Measurements from ENCODE around the gene RPS8.
"Not testable (repeated sequence)": the region's sequence is repeated elsewhere in the genome, so short reads cannot be mapped to it uniquely, and the experiment has no call there.

Gene RPS8

DNA sequence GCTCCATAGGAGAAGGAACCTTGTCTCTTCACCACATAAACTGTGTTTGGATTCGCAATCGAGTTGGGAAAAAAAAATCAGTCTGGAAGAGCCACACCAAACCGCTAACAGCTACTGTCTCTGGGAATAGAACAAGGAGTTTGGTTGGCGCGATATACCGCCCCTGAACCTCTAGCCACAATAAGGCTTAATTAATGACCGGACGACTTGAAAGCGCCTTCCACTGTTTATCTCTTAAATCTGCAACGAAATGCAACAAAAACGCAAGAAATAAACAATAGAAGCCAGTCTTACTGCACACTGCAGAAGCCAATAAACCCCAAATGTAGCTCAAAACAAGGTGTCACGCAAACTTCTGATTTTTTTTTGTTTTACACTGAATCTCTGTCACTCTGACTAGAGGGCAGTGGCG is 43.9 kb downstream of the RPS8 start:
- DNase-seq (ENCODE audit: insufficient read length), result no peak
- TF ChIP-seq POLR2A (IDR thresholded peaks at IDR 0.05; ENCODE audit: low read depth, low read length) (no peak), TAF1 (IDR thresholded peaks at IDR 0.05; ENCODE audit: borderline replicate concordance, low read depth, low read length) (no peak), POLR2AphosphoS5 (IDR thresholded peaks at IDR 0.05; ENCODE audit: low read depth, low read length) (no peak)
- no peak for FAIRE-seq

- FAIRE-seq, result peak; percentile 99
- TF ChIP-seq TAF1 (IDR thresholded peaks at IDR 0.05; ENCODE audit: borderline replicate concordance, low read depth, low read length) (peak; percentile 50; the same call in 1 of the 2 replicates), POLR2AphosphoS5 (IDR thresholded peaks at IDR 0.05; ENCODE audit: low read depth, low read length) (peak; percentile 100), POLR2A (IDR thresholded peaks at IDR 0.05; ENCODE audit: low read depth, low read length) (peak; percentile 100)
These were observed 44.4 kb downstream of the RPS8 start for GRCh38 chr1:44819608-44820327.

DNA sequence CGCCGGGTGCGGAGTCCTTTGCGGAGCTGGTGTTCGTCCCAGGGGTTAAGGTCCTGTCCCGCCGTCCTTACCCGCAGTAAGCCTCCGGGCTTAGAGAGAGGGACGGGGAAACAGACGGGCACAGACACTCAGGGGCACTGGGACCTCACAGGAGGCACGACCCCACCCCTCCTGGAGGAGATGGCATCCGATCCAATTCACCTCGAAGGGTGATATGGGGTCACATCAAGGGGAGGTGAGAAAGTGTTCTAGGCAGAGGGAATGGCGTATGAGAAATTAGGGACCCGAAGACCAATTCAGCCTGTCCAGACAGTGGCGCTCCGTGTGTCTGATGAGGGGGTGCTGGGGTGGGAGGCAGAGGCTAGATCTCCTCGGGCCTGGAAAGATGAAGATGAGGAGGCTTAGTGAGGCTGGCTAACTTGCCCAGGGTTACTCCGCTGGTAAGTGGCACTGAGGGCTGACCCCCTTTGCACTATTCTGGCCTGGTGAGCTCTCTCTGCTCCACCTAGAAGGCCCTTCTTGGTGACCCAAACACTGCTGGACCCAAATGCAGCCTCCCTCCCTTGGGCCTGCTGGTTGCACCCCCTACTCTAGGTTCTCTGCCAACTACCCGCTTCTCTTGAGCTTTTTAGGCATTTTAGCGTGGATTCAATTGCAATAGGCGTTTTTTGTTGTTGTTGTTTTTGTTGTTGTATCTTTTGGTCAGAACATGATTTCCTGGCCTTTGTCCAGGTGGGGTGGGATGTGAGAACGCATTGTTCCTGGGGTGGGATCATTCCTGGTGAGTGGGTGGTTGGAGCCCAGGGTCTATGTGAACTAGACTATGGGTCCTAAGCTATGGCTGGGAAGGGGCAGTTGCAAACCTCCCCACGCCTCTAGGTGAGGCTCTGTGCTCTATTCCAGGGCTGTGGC is 45.2 kb downstream of the RPS8 start:
- no peak for TF ChIP-seq POLR2A (IDR thresholded peaks at IDR 0.05; ENCODE audit: low read depth, low read length)
- TF ChIP-seq POLR2AphosphoS5 (IDR thresholded peaks at IDR 0.05; ENCODE audit: low read depth, low read length), result no peak
- TF ChIP-seq TAF1 (IDR thresholded peaks at IDR 0.05; ENCODE audit: borderline replicate concordance, low read depth, low read length), result no peak
- no peak for FAIRE-seq
- DNase-seq (ENCODE audit: insufficient read length), result no peak

More at GRCh38 chr1:44819608-44820327, 44.4 kb downstream of the RPS8 start:
- peak; percentile 86 for DNase-seq (ENCODE audit: insufficient read length)

DNA sequence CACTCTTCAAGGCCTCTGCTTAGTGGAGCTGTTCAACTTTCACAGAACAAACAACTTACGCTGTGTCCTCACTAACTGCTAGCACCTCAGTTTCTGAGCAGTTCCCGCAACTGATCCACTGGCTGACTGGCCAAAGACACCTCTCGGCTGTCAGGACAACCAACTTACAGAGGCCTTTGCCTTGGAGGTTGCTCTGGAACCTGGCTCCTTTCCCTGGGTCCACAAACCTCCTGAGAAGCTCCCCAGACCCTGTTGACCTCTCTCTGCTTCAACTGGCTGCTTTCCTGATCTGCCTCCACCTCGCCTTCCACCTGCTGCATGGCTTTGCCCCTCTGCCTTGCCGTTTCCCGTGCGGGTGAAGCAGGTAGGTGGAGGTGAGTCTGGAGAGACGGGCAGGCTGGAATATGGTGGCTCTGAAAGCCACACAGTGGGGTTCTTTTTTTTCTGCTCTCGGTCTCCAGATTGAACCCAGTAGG is 45.9 kb downstream of the RPS8 start:
- DNase-seq (ENCODE audit: insufficient read length) (no peak), FAIRE-seq (no peak)
- TF ChIP-seq TAF1 (IDR thresholded peaks at IDR 0.05; ENCODE audit: borderline replicate concordance, low read depth, low read length) (no peak), POLR2A (IDR thresholded peaks at IDR 0.05; ENCODE audit: low read depth, low read length) (no peak), POLR2AphosphoS5 (IDR thresholded peaks at IDR 0.05; ENCODE audit: low read depth, low read length) (no peak)

- TF ChIP-seq POLR2AphosphoS5 (IDR thresholded peaks at IDR 0.05; ENCODE audit: low read depth, low read length) (no peak), TAF1 (IDR thresholded peaks at IDR 0.05; ENCODE audit: borderline replicate concordance, low read depth, low read length) (no peak), POLR2A (IDR thresholded peaks at IDR 0.05; ENCODE audit: low read depth, low read length) (no peak)
- no peak for FAIRE-seq
- DNase-seq (ENCODE audit: insufficient read length), result no peak
These were observed 46.9 kb downstream of the RPS8 start for GRCh38 chr1:44822131-44822701.

DNA sequence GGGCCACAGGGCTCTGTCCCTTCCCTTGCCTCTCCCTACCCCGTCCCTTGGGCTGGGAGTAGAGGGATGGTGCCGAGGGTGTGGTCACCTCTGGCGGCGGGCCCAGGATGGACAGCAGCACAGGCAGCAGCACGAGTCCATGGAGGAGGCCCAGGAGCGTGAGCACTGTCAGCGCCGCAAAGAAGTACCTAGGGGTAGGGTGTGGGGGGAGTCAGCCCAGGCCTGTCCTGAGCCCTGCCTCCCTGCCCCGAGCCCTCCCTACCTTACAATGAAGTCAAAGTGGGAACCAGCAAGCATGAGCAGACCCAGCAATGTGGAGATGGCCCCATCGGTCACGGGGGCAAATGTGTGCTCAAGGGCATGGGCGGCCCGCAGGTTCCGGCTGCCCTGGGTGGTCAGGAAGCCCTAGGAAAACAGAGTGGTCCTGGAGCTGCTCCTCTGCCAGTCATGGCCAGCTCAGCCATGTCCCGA is 47.7 kb downstream of the RPS8 start:
- no peak for DNase-seq (ENCODE audit: insufficient read length)
- FAIRE-seq, result no peak
- no peak for TF ChIP-seq POLR2A (IDR thresholded peaks at IDR 0.05; ENCODE audit: low read depth, low read length)
- TF ChIP-seq TAF1 (IDR thresholded peaks at IDR 0.05; ENCODE audit: borderline replicate concordance, low read depth, low read length), result no peak
- TF ChIP-seq POLR2AphosphoS5 (IDR thresholded peaks at IDR 0.05; ENCODE audit: low read depth, low read length), result no peak

- not testable (repeated sequence) for FAIRE-seq; DNase-seq (ENCODE audit: insufficient read length)
These were observed 49.1 kb downstream of the RPS8 start for GRCh38 chr1:44824392-44824791.

DNA sequence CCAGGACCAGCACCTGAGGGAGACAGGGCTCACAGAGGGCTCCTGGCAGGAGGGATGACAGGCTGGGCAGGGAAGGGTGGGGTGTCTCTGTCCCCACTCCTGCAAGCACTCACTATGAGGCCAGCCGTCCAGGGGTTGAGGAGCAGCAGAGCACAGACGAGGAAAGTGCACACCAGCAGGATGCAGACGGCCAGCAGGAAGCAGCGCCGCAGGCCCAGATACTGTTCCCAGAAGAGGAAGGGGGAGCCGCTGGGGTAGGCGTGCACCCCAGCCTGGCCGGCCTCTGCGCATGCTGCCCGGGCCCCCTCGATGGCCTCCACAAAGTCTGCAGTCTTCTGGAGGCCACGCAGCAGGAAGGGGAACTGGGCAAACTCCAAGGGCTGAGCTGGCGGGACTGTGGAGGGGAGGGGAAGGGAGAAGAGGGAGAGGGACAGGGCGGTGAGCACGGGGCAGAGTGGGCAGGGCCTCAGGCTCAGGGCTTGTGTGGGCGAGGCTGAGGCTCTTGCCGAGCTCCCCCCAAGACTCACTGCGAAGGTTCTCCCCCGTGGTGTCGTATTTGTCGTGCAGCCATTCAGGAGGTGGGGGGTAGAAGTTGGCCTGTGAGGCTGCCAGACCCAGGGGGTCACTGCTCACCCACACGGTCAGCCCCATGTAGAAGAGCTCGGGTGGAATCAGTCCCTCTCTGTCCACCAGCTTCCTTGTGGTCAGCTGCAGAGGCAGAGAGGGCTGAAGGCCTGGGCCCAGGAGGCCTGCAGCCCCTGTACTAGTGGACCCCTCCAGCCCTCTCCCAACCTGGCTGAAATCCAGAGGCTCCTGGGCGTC is 51.2 kb downstream of the RPS8 start:
- no peak for DNase-seq (ENCODE audit: insufficient read length)
- TF ChIP-seq POLR2AphosphoS5 (IDR thresholded peaks at IDR 0.05; ENCODE audit: low read depth, low read length) (no peak), TAF1 (IDR thresholded peaks at IDR 0.05; ENCODE audit: borderline replicate concordance, low read depth, low read length) (no peak), POLR2A (IDR thresholded peaks at IDR 0.05; ENCODE audit: low read depth, low read length) (no peak)
- no peak for FAIRE-seq

DNA sequence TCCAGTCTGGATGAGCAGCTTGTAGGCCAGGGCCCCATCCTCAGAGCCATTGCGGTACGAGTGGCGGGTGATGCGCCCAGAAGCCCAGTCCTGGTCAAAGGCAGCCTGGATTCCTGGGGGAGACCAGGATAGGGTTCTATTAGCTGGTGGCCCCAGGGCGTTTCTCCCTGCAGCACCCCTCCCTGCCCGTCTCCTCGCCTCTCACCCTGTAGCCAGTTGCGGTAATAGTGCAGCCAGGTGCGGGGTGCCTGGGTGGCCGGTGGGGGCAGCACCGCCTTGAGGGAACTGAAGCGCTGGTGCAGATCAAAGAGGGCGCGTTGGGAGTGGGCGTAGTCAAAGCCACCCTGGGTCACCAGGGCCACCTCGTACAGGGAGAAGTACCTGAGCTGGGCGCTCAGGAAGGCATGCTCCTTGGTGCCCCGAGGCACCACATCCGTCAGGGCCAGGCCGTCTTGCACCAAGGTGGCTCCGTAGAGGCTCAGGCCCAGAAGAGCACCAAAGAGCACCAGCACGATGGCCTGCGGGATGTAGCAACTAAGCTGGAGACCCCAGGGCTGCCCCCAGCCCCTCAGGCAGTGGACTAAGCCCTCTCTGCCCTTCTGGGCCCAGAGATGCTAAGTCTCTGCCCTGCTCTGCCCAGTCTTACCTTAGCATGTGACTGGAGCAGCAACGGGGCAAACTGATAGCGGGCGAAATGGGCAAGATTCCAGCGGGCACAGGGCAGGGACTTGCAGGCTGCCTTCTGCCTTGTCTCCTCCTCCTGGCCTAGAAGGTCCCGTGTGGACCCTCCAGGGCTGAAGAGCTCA is 52.1 kb downstream of the RPS8 start:
- DNase-seq (ENCODE audit: insufficient read length), result no peak
- TF ChIP-seq TAF1 (IDR thresholded peaks at IDR 0.05; ENCODE audit: borderline replicate concordance, low read depth, low read length) (no peak), POLR2A (IDR thresholded peaks at IDR 0.05; ENCODE audit: low read depth, low read length) (no peak), POLR2AphosphoS5 (IDR thresholded peaks at IDR 0.05; ENCODE audit: low read depth, low read length) (no peak)
- no peak for FAIRE-seq

- no peak for TF ChIP-seq POLR2AphosphoS5 (IDR thresholded peaks at IDR 0.05; ENCODE audit: low read depth, low read length)
- TF ChIP-seq TAF1 (IDR thresholded peaks at IDR 0.05; ENCODE audit: borderline replicate concordance, low read depth, low read length), result no peak
- no peak for TF ChIP-seq POLR2A (IDR thresholded peaks at IDR 0.05; ENCODE audit: low read depth, low read length)
- FAIRE-seq (no peak), DNase-seq (ENCODE audit: insufficient read length) (no peak)
These were observed 52.8 kb downstream of the RPS8 start for GRCh38 chr1:44828003-44828651.
